Liver (tissue), 9 donors: ENCODE measurements around the gene PCNX2. TPM values are rescaled to one million over a fixed set of nuclear protein-coding genes. Genes with fewer than 3 reads are reported as not detected.

Experiments used
- DNase-seq: peaks from one replicate; pipeline ENCODE4 v3.0.0-alpha.2; 2017; ENCODE audit warnings: low spot score
- H3K27ac ChIP-seq, 2 donors: one replicate each; pipeline ENCODE4 v1.7.0; 2013; ENCODE audit warnings: inconsistent platforms in 2 of 2, low read length in 2 of 2, control low read depth in 1 of 2, low read depth in 1 of 2, mild to moderate bottlenecking in 1 of 2
- H3K27me3 ChIP-seq, 4 donors: one replicate each; pipeline versions ENCODE4 v1.6.1 to v1.7.0; 2013; ENCODE audit warnings: low read length in 3 of 4, inconsistent platforms in 1 of 4, mild to moderate bottlenecking in 1 of 4, moderate library complexity in 1 of 4; ENCODE audit not compliant: control insufficient read depth in 4 of 4, insufficient read depth in 4 of 4
- H3K36me3 ChIP-seq, 4 donors: one replicate each; pipeline versions ENCODE4 v1.6.1 to v1.7.0; 2013; ENCODE audit warnings: low read length in 3 of 4, mild to moderate bottlenecking in 3 of 4, low read depth in 1 of 4, moderate library complexity in 1 of 4; ENCODE audit not compliant: control insufficient read depth in 4 of 4, insufficient read depth in 3 of 4
- H3K4me1 ChIP-seq, 4 donors: one replicate each; pipeline versions ENCODE4 v1.6.1 to v1.7.0; 2013; ENCODE audit warnings: low read length in 3 of 4, mild to moderate bottlenecking in 3 of 4, moderate library complexity in 1 of 4; ENCODE audit not compliant: control insufficient read depth in 4 of 4, insufficient read depth in 4 of 4
- H3K4me3 ChIP-seq, 3 donors: one replicate each; pipeline versions ENCODE4 v1.6.1 to v1.7.0; 2013; ENCODE audit warnings: low read length in 3 of 3, control low read depth in 1 of 3, low read depth in 1 of 3, mild to moderate bottlenecking in 1 of 3
- H3K9ac ChIP-seq, 2 donors: one replicate each; pipeline ENCODE4 v1.7.0; 2013; ENCODE audit warnings: low read length in 2 of 2, mild to moderate bottlenecking in 2 of 2, moderate library complexity in 2 of 2, control low read depth in 1 of 2, low read depth in 1 of 2
- H3K9me3 ChIP-seq, 4 donors: one replicate each; pipeline versions ENCODE4 v1.6.1 to v1.7.0; 2013; ENCODE audit warnings: low read length in 3 of 4; ENCODE audit not compliant: control insufficient read depth in 4 of 4
- ATF3 ChIP-seq: IDR thresholded peaks from 2 replicates; pipeline ENCODE4 v1.6.1; 2016; ENCODE audit warnings: antibody characterized with exemption
- CTCF ChIP-seq: fragments of 150-350 bp; IDR thresholded peaks from 2 replicates; pipeline ENCODE4 v1.5.1; 2017; ENCODE audit warnings: improper control_type of control experiment, low read depth, low read length; ENCODE audit not compliant: missing input control
- EGR1 ChIP-seq, 2 donors: IDR thresholded peaks; 2 replicates each; pipeline ENCODE4 v1.6.1; 2016 to 2018; ENCODE audit warnings: antibody characterized with exemption in 2 of 2, low read depth in 2 of 2
- FOXA2 ChIP-seq: IDR thresholded peaks from 2 replicates; pipeline ENCODE4 v1.6.1; 2016; ENCODE audit warnings: antibody characterized with exemption
- HNF4A ChIP-seq, 2 donors: conservative IDR thresholded peaks; 2 replicates each; pipeline ENCODE4 v1.6.1; 2016; ENCODE audit warnings: antibody characterized with exemption in 2 of 2, mild to moderate bottlenecking in 2 of 2
- JUND ChIP-seq, 2 donors: IDR thresholded peaks; 2 replicates each; pipeline ENCODE4 v1.6.1; 2016; ENCODE audit warnings: antibody characterized with exemption in 2 of 2
- MAX ChIP-seq: IDR thresholded peaks from 2 replicates; pipeline ENCODE4 v1.6.1; 2016; ENCODE audit warnings: antibody characterized with exemption
- RAD21 ChIP-seq, 2 donors: IDR thresholded peaks; 2 replicates each; pipeline ENCODE4 v1.6.1; 2016; ENCODE audit warnings: antibody characterized with exemption in 2 of 2, mild to moderate bottlenecking in 2 of 2
- REST ChIP-seq: IDR thresholded peaks from 2 replicates; pipeline ENCODE4 v1.6.1; 2016; ENCODE audit warnings: antibody characterized with exemption, mild to moderate bottlenecking
- ZBTB33 ChIP-seq: IDR thresholded peaks from 2 replicates; pipeline ENCODE4 v1.6.1; 2016; ENCODE audit warnings: antibody characterized with exemption
- WGBS: extraction: QIAGEN DNeasy Blood & Tissue Kit; methylation state at CpG from one replicate; pipeline ENCODE4 v1.1.7; 2013; 5-methylcytosine and 5-hydroxymethylcytosine counted together
- polyA plus RNA-seq, 2 donors: library from polyadenylated mRNA; stranded (reverse) in 1 of 2; unstranded in 1 of 2; fragments of 200-250 nt in 1 of 2; fragments of >200 nt in 1 of 2; fragmentation: Nextera tagmentation in 1 of 2; extraction: Ambion mirVana in 1 of 2; gene quantifications; one replicate each; pipeline versions ENCODE4 v1.2.1 to v1.2.3, GENCODE V29; 2013 to 2015
- total RNA-seq, 2 donors: library from RNA; depleted of rRNA; stranded (reverse); fragments of >200 nt; gene quantifications; one replicate each; pipeline ENCODE4 v1.2.3, GENCODE V29; 2014
- donor health status: healthy.
- donor health status: healthy.
- donor health status: healthy.
- donor health status: healthy.
- donor health status: healthy.

The PCNX2 gene
- total and polyA plus RNA-seq, 4 donors, result 0.20 to 3.1 (median 0.92) TPM

GRCh38 chr1:232973652-232974611 lies 321.6 kb downstream of the PCNX2 start:
- Histone ChIP-seq H3K9me3 (peaks cover 0 to 12% (median 5%) of the 10 kb centered on the region in 4 donors), H3K4me3 (no peak overlapping the region), H3K27me3 (no peaks in the 10 kb centered on the region), H3K27ac (no peak overlapping the region), H3K4me1 (no peaks in the 10 kb centered on the region), H3K9ac (no peak overlapping the region), H3K36me3 (peaks cover 6 to 68% (median 30%) of the 10 kb centered on the region in 4 donors)
- TF ChIP-seq ATF3 (no peak), CTCF (no peak), REST (no peak), HNF4A (conservative IDR thresholded peaks at IDR 0.05) (no peak), RAD21 (IDR thresholded peaks at IDR 0.05) (no peak), FOXA2 (no peak), MAX (no peak), ZBTB33 (no peak), EGR1 (IDR thresholded peaks at IDR 0.05; ENCODE audit: low read depth in 2 of 2) (no peak), JUND (IDR thresholded peaks at IDR 0.05) (no peak)
- no peak for DNase-seq
- WGBS, result 82% methylated on average over 2 of the region's 2 CpGs

- no peak for DNase-seq
- H3K4me1 ChIP-seq, result no peaks in the 10 kb centered on the region
- H3K27ac ChIP-seq, result no peak overlapping the region
- H3K27me3 ChIP-seq, result no peaks in the 10 kb centered on the region
- 96% methylated on average over 4 of the region's 4 CpGs for WGBS
- no peak overlapping the region for H3K9ac ChIP-seq
- peaks cover 9 to 60% (median 28%) of the 10 kb centered on the region in 4 donors for H3K36me3 ChIP-seq
- H3K9me3 ChIP-seq, result peaks cover 0 to 12% (median 5%) of the 10 kb centered on the region in 4 donors
- no peak overlapping the region for H3K4me3 ChIP-seq
- TF ChIP-seq EGR1 (IDR thresholded peaks at IDR 0.05; ENCODE audit: low read depth in 2 of 2), result no peak
These were observed 325.0 kb downstream of the PCNX2 start for GRCh38 chr1:232970508-232970907.
